GM12874 (cell line): ENCODE measurements around the gene MYBPHL.

Experiments
- TF ChIP-seq, protein P1 (sequence below): IDR thresholded peaks from 2 replicates; pipeline ENCODE4 v1.5.1; 2011; ENCODE audit warnings: low read depth, mild to moderate bottlenecking, control low read depth, low read length, moderate library complexity; ENCODE audit not compliant: insufficient read depth

MYBPHL gene

DNA sequence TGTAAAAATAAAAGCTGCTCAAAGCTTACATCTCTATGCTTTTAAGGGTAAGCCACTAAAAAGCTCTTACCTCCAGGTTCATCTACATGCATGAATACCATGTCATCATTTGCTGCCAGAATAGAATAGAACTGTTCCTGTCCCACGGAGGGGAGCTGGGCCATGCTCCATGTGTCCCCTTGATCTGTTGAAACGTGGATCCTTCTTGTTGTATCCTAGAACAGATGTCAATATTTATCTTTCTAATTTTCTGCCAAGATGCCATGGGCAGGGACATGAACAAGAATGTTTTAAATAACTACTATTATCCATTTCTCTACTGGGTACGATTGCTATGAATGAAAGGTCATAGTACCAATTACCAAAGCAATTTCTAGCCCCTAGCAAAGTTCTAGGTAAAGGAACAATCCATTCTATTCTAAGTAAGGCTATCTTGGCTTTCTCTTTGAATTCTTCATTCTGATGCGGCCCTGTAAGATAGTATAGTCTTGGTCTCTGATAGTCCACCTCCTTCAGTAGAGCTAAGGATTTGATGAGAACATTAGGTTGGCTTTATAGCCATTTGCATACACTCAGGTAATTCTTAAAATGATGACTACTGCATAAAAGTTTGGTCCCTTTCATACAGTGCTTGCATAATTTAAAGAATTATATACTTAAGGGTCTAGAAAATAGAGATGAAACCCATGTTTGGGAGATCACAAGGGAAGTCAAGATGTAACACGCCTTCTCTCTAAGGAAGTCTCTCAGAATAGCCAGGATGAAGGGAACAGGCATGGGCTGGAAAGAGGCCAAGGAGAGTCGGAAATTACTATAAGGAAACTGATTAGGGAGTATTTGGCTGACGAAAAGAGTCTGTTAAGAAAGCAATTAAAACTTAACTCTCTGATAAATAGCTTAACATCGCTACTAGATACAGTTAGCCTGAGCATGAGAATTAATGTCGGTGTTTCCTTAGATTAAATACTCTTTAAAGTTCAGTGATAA is 35.4 kb upstream of the MYBPHL start:
- TF ChIP-seq, protein P1, sequence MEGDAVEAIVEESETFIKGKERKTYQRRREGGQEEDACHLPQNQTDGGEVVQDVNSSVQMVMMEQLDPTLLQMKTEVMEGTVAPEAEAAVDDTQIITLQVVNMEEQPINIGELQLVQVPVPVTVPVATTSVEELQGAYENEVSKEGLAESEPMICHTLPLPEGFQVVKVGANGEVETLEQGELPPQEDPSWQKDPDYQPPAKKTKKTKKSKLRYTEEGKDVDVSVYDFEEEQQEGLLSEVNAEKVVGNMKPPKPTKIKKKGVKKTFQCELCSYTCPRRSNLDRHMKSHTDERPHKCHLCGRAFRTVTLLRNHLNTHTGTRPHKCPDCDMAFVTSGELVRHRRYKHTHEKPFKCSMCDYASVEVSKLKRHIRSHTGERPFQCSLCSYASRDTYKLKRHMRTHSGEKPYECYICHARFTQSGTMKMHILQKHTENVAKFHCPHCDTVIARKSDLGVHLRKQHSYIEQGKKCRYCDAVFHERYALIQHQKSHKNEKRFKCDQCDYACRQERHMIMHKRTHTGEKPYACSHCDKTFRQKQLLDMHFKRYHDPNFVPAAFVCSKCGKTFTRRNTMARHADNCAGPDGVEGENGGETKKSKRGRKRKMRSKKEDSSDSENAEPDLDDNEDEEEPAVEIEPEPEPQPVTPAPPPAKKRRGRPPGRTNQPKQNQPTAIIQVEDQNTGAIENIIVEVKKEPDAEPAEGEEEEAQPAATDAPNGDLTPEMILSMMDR: no peak

DNA sequence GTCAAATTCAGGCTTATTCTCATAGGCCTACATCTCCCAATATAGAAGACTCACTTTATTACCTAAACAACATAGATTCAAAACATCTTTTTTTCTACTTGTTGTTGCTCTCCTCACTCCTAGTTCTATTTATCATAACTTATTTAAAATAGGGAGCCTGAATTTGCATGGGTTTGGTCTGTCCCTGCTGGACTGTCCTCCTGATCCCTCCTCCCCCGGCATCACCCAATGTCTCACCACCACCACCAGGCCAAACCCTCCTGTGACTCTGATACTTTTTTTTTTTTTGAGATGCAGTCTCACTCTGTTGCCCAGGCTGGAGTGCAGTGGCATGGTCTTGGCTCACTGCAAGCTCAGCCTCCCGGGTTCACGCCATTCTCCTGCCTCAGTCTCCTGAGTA is 31.8 kb upstream of the MYBPHL start:
- TF ChIP-seq, protein P1: no peak

DNA sequence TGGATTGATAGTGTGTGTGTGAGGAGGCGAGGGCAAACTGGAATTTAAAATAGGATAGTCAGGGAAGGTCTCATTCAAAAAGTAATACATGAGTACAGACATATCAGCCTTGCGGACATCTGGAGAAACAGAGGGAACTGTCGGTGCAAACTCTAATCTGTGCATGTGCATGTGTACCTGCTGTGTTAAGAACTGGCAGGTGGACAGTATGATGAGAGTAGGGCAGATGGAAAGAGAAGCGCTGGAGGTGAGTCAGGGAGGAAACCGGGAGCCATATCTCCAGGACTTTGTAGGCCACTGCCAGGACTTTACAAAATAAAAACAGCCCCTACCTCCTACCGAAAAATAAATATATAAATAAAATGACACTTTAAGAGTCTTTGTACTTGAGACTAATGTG is 31.3 kb upstream of the MYBPHL start:
- TF ChIP-seq, protein P1: no peak

DNA sequence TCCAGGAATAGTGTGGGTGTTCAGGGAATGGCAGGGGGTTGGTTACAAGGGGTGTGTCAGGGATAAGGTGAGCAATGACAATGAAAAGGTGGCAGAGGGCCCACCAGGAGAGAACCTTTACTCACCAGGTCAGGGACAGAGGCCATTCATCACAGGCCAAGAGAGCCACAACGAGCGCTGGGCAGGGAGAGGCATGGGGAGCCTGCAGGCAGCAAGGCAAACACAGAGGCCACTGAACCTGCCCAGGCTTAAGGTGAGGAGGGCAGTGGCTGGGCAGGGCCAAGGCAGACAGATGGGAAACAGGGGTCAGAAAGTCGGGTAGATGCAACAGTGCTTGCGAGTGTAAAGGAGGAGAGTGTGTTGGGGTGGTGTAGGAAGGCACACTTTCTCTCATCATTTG is 28.3 kb upstream of the MYBPHL start:
- TF ChIP-seq, protein P1: no peak

DNA sequence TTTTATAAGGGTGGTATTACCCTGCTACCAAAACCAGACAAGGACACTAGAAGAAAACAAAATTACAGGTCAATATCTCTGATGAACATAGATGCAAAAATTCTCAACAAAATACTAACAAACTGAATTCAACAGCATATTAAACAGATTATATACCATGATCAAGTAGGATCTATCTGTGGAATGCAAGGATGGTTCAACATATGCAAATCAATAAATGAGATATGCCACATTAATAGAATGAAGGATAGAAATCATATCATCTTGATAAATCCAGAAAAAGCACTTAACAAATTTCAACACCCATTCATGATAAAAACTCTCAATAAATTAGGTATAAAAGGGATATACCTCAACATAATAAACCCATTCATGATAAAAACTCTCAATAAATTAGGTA is 24.3 kb upstream of the MYBPHL start:
- TF ChIP-seq, protein P1: no peak

DNA sequence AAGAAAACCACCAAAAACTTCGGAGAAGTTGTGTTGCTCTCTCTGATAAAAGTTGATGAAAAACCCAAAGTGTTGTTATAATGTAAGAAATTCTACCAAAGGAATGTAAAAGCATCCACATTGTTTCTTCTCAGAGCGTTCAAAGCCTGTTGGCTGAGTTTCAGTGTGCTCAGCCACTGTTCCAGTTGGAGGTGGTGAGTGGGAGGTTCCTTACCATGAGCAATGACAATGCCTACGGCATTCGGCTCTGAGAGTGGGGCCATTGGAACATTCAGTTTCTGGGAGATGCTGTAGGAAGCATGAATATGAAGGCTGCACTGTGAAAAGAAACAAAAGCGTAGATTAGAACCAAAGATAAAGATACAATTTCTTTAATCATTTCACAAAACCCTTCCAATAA is 20.5 kb upstream of the MYBPHL start:
- TF ChIP-seq, protein P1: no peak

DNA sequence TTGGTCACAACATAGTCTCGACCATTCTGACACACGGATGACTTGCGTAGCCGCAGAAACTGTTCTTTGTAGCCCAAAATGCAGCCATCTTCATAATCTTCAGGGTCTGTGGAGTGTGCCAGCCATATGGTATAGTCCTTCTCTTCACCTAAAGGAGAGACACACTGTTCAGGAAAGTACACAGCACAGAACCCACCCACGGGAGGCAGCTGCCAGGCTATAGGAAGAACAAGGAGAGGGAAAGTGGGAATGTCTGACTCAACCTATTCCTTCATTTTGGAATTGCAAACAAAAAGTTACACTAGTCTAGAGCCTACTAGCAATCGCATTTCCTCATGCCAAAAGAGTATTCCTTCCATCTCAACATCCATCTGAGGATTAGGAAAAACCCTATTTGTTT is 16.2 kb upstream of the MYBPHL start:
- TF ChIP-seq, protein P1: no peak
